HG02571 (cell line): ENCODE measurements around the gene CLPX.
A peak's percentile ranks its signal among the peaks of the same experiment; 100 is the strongest.
"Not testable (repeated sequence)": the region's sequence is repeated elsewhere in the genome, so short reads cannot be mapped to it uniquely, and the experiment has no call there.

ENCODE experiments used
- ATAC-seq: cut with Tn5 transposase; IDR thresholded peaks from one replicate; pipeline ENCODE4 v1.9.1; 2021; ENCODE audit warnings: mild to moderate bottlenecking, moderate library complexity; ENCODE audit not compliant: unreplicated experiment

CLPX gene

GRCh38 chr15:65207280-65207840 is 22.2 kb upstream of the CLPX start:
- no peak for ATAC-seq

GRCh38 chr15:65206750-65207149 is 21.6 kb upstream of the CLPX start:
- ATAC-seq = no peak

GRCh38 chr15:65204931-65205660 is 20.0 kb upstream of the CLPX start:
- no peak for ATAC-seq

GRCh38 chr15:65204236-65204930 is 19.2 kb upstream of the CLPX start:
- ATAC-seq = no peak

GRCh38 chr15:65201918-65202317 is 16.8 kb upstream of the CLPX start:
- no peak for ATAC-seq

GRCh38 chr15:65198571-65198970 is 13.4 kb upstream of the CLPX start:
- ATAC-seq = no peak

GRCh38 chr15:65197337-65197645 is 12.1 kb upstream of the CLPX start:
- ATAC-seq = no peak

- no peak for ATAC-seq
These were observed 11.6 kb upstream of the CLPX start for GRCh38 chr15:65196637-65197336.

GRCh38 chr15:65195548-65195923 is 10.4 kb upstream of the CLPX start:
- ATAC-seq = no peak

- ATAC-seq = no peak
These were observed 9.8 kb upstream of the CLPX start for GRCh38 chr15:65194826-65195547.

- no peak for ATAC-seq
These were observed 6.9 kb upstream of the CLPX start for GRCh38 chr15:65192016-65192415.

- no peak for ATAC-seq
These were observed 4.1 kb upstream of the CLPX start for GRCh38 chr15:65189102-65189740.

- not testable (repeated sequence) for ATAC-seq
These were observed 3.3 kb upstream of the CLPX start for GRCh38 chr15:65188472-65188871.

- ATAC-seq = peak; percentile 18
These were observed 756 bp downstream of the CLPX start for GRCh38 chr15:65184305-65184867.

GRCh38 chr15:65183865-65184159 is 1.3 kb downstream of the CLPX start:
- ATAC-seq = no peak

GRCh38 chr15:65182538-65182937 is 2.6 kb downstream of the CLPX start:
- ATAC-seq = no peak

GRCh38 chr15:65181582-65182353 is 3.4 kb downstream of the CLPX start:
- ATAC-seq = not testable (repeated sequence)

GRCh38 chr15:65180167-65180566 is 5.0 kb downstream of the CLPX start:
- ATAC-seq = no peak

- no peak for ATAC-seq
These were observed 7.2 kb downstream of the CLPX start for GRCh38 chr15:65177901-65178300.

- no peak for ATAC-seq
These were observed 9.1 kb downstream of the CLPX start for GRCh38 chr15:65176056-65176455.
